ENCODE data around the gene MSL1. TPM values are rescaled to one million over a fixed set of nuclear protein-coding genes. Genes with fewer than 3 reads are reported as not detected.

MSL1 gene
- total RNA-seq, 4 donors from 2014 or later, result 69.3 to 166 (median 86.9) TPM

- Histone ChIP-seq H3K27ac (peak overlapping the region; percentile 94), H3K4me3 (no peak overlapping the region), H3K36me3 (no peaks in the 10 kb centered on the region), H3K27me3 (no peaks in the 10 kb centered on the region), H3K4me1 (peaks cover 83% of the 10 kb centered on the region), H3K9me3 (no peaks in the 10 kb centered on the region)
- 30% methylated on average over 2 of the region's 2 CpGs for WGBS
- no peak for DNase-seq (ENCODE audit: low spot score in 2 of 2)
- TF ChIP-seq POLR2AphosphoS5 (IDR thresholded peaks at IDR 0.05) (no peak), CTCF (IDR thresholded peaks at IDR 0.05) (no peak), EP300 (IDR thresholded peaks at IDR 0.05) (no peak), POLR2A (IDR thresholded peaks at IDR 0.05) (no peak)
Observed at GRCh38 chr17:40103688-40104087, 18.1 kb upstream of the MSL1 start.

- H3K4me3 ChIP-seq, result no peak overlapping the region
- 30% methylated on average over 3 of the region's 3 CpGs for WGBS
Observed at GRCh38 chr17:40104594-40105486, 16.9 kb upstream of the MSL1 start.

GRCh38 chr17:40105861-40106759, 15.7 kb upstream of the MSL1 start:
- no peaks in the 10 kb centered on the region for H3K9me3 ChIP-seq
- peak overlapping the region; percentile 94 for H3K27ac ChIP-seq
- no peaks in the 10 kb centered on the region for H3K27me3 ChIP-seq
- H3K36me3 ChIP-seq, result no peaks in the 10 kb centered on the region
- H3K4me1 ChIP-seq, result peaks cover 100% of the 10 kb centered on the region
- TF ChIP-seq CTCF (IDR thresholded peaks at IDR 0.05) (no peak), POLR2A (IDR thresholded peaks at IDR 0.05) (no peak), POLR2AphosphoS5 (IDR thresholded peaks at IDR 0.05) (no peak), EP300 (IDR thresholded peaks at IDR 0.05) (no peak)
- 76% methylated on average over 5 of the region's 5 CpGs for WGBS
- DNase-seq (ENCODE audit: low spot score in 2 of 2), result no peak
- H3K4me3 ChIP-seq, result no peak overlapping the region

More at GRCh38 chr17:40104594-40105486, 16.9 kb upstream of the MSL1 start:
- Histone ChIP-seq H3K27ac (peak overlapping the region; percentile 94), H3K27me3 (no peaks in the 10 kb centered on the region), H3K36me3 (no peaks in the 10 kb centered on the region), H3K9me3 (no peaks in the 10 kb centered on the region), H3K4me1 (peaks cover 91% of the 10 kb centered on the region)
- TF ChIP-seq CTCF (IDR thresholded peaks at IDR 0.05), result no peak
- TF ChIP-seq POLR2AphosphoS5 (IDR thresholded peaks at IDR 0.05), result peak in 1 of 3 donors; percentile 35
- no peak for TF ChIP-seq EP300 (IDR thresholded peaks at IDR 0.05)
- TF ChIP-seq POLR2A (IDR thresholded peaks at IDR 0.05), result no peak
- no peak for DNase-seq (ENCODE audit: low spot score in 2 of 2)

- DNase-seq (ENCODE audit: low spot score in 2 of 2), result no peak
- Histone ChIP-seq H3K27me3 (no peaks in the 10 kb centered on the region), H3K9me3 (no peaks in the 10 kb centered on the region), H3K4me3 (no peak overlapping the region), H3K36me3 (no peaks in the 10 kb centered on the region), H3K27ac (peak overlapping the region; percentile 94), H3K4me1 (peaks cover 100% of the 10 kb centered on the region)
- 33% methylated on average over 20 of the region's 20 CpGs for whole genome bisulfite sequencing
- TF ChIP-seq POLR2A (IDR thresholded peaks at IDR 0.05) (no peak), POLR2AphosphoS5 (IDR thresholded peaks at IDR 0.05) (no peak), CTCF (IDR thresholded peaks at IDR 0.05) (no peak), EP300 (IDR thresholded peaks at IDR 0.05) (no peak)
Observed at GRCh38 chr17:40106760-40107521, 14.8 kb upstream of the MSL1 start.
